ENCODE results near the gene SYNPO2. TPM values are rescaled to one million over a fixed set of nuclear protein-coding genes. Genes with fewer than 3 reads are reported as not detected.

Gene SYNPO2
- total and polyA plus RNA-seq, 2 of the 8 experiments (the other 6 are each of a cell fraction or from before 2014, with no cell fraction given): 0.50 to 4.2 TPM

DNA sequence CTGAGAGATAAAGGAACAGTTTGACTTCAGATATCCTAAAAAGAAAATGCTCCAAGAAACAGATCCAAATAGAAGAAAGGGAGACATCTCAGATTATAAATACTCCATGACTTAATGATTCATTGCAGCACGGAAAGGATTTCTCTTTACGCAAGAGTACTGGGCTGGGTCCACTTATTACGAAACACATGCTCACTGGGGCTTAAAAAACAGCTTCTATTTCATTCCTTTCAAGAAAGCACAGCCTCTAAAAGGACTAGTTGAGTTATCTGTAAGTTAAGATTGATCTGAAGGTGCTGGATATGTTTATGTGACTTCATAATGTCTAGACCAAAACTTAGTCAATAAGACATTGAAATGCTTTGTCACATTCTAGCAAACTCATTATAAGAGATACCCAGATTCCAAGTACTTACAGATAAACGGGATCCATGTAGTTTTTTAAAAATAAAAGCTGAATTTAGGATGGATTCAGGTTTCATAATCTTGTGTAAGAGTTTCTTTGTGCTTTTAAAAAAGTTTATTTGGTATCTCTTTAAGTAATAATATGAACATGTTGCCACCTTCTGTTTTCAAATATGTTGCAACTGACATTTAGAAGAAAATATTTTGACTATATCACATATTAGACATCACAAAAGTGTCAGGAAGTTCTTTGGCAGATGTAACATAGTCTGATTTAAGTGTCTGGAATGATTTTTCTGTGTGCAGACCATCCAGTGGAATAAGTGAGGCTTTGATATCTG, 137.4 kb downstream of the SYNPO2 start (continued):
- TF ChIP-seq EP300 (IDR thresholded peaks at IDR 0.05; ENCODE audit: borderline replicate concordance in 1 of 2, low read depth in 2 of 2, low read length in 2 of 2) (no peak), GTF2F1 (IDR thresholded peaks at IDR 0.05; ENCODE audit: borderline replicate concordance, low read depth, low read length) (no peak), SIX5 (IDR thresholded peaks at IDR 0.05; ENCODE audit: low read depth, low read length) (no peak)

All from H1 (cell line).